ENCODE measurements around the gene HSPB1.
"Not testable (repeated sequence)": the region's sequence is repeated elsewhere in the genome, so short reads cannot be mapped to it uniquely, and the experiment has no call there.

HSPB1 gene

GRCh38 chr7:76309341-76310101 is 7.0 kb downstream of the HSPB1 start:
- not testable (repeated sequence) for FAIRE-seq

GRCh38 chr7:76310102-76310957 is 7.9 kb downstream of the HSPB1 start:
- FAIRE-seq, result no peak

GRCh38 chr7:76311838-76312237 is 9.4 kb downstream of the HSPB1 start:
- not testable (repeated sequence) for FAIRE-seq

- FAIRE-seq, result no peak
Measured at GRCh38 chr7:76314042-76314721, 11.7 kb downstream of the HSPB1 start.

GRCh38 chr7:76314740-76315139 is 12.3 kb downstream of the HSPB1 start:
- FAIRE-seq, result not testable (repeated sequence)

- no peak for FAIRE-seq
Measured at GRCh38 chr7:76315364-76315763, 12.9 kb downstream of the HSPB1 start.

GRCh38 chr7:76316984-76317781 is 14.7 kb downstream of the HSPB1 start:
- no peak for FAIRE-seq

GRCh38 chr7:76317782-76318487 is 15.5 kb downstream of the HSPB1 start:
- FAIRE-seq, result peak; percentile 96

- peak; percentile 89 for FAIRE-seq
Measured at GRCh38 chr7:76318488-76319353, 16.2 kb downstream of the HSPB1 start.

- FAIRE-seq, result no peak
Measured at GRCh38 chr7:76325092-76325491, 22.6 kb downstream of the HSPB1 start.

- FAIRE-seq, result no peak
Measured at GRCh38 chr7:76325811-76326210, 23.3 kb downstream of the HSPB1 start.

- FAIRE-seq, result no peak
Measured at GRCh38 chr7:76326646-76327233, 24.3 kb downstream of the HSPB1 start.

GRCh38 chr7:76327610-76328009 is 25.1 kb downstream of the HSPB1 start:
- FAIRE-seq, result no peak

- FAIRE-seq, result no peak
Measured at GRCh38 chr7:76328389-76328788, 25.9 kb downstream of the HSPB1 start.

- FAIRE-seq, result no peak
Measured at GRCh38 chr7:76329479-76329878, 27.0 kb downstream of the HSPB1 start.

GRCh38 chr7:76330261-76330660 is 27.8 kb downstream of the HSPB1 start:
- no peak for FAIRE-seq

- FAIRE-seq, result no peak
Measured at GRCh38 chr7:76330673-76331072, 28.2 kb downstream of the HSPB1 start.

- no peak for FAIRE-seq
Measured at GRCh38 chr7:76332078-76332477, 29.6 kb downstream of the HSPB1 start.

GRCh38 chr7:76333511-76334101 is 31.1 kb downstream of the HSPB1 start:
- FAIRE-seq, result no peak

GRCh38 chr7:76334320-76334967 is 32.0 kb downstream of the HSPB1 start:
- no peak for FAIRE-seq

Measured in G401.6 (cell line).